CMK (cell line): ENCODE measurements around the gene LMNTD2.

Source experiments
- DNase-seq: peaks from one replicate; pipeline ENCODE4 v3.0.0-alpha.2; 2010; ENCODE audit warnings: low read depth

LMNTD2 gene

DNA sequence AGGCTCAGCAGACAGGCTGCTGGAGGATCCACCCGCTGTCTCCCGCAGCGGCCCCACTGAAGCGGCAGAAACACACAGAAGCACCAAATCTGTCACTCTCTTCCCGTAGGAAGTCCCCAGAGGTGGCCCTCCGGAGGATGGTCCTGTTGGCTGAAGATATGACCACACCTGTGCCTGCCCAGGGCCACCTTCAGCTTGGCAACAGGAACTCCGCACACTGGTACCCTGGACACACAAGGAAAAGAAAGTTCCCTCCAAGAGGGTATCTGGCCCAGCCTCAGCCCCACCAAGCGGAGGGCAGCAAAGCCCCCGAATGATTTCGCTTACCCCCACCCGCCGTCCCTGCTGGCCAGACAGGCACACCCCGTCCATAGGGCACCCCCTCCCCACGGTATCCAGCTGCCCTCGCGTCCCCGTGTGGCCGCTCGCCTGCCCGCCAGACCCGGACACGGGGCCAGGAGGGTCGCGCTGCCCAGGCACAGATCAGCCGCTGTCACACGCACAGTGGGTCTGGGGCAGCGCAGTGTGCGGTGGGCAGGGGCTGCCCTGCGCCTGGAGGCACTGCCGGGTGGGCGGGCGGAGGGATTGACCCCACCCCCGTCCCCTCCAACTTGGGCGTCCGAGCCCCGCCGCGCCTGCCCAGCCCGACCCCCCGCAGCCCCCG, 7.2 kb upstream of the LMNTD2 start:
- DNase-seq: no peak

DNA sequence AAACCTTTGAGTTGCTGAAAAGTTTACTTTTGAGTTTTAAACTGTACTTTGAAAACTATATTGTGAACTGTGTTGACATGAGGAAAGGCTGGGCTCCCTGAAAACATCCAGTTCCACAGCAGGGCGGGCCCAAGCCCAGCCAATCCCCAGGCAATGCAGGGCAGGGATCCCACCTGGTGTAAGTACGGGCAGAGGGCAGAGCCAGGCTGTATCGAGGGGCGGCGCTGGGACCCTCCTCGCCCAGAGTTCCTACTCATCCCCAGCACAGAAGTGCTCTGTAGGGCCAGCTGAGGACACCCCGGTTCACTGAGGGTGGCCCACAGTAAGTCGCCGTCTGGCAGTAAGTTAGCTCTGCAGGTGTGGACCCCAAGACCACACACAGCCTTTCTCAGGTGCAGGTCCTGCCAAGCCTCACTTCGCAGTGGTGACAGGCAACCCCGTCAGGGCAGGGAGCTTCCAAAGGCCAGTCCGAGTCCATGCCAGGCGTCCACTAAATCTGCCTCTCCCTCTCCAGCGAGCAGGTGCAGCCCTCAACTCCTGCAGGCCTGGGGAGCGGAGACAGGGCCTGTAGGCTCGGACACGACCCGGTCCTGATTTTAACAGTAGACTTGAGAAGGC, 6.6 kb upstream of the LMNTD2 start:
- no peak for DNase-seq

DNA sequence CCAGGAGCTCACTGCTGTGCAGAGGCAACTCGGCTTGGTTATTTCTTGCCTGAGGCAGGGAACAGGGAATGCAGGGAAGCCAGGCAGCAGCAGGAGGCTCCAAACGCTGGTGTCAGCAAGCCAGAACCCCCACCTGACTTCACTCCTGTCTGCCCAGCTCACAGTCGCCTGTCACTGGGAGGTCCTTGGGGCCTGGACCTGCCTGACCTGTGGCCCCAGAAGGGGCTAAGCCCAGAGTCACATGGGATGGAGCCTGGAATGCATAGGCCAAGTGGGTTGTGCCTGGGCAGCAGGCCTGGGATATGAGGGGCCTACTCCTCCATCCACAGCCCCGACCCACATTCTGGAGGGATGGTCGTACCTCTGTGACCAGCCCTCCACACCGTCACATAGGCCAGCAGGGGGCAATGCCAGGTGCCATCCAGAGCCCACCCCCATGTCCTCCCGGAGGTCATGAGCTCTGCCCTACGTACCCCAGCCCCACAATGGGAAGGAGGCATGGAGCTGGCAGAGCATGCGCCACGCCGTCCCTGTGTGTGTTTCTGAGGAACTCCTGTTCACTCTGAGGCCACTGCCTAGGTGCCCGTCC, 5.5 kb upstream of the LMNTD2 start:
- no peak for DNase-seq

DNA sequence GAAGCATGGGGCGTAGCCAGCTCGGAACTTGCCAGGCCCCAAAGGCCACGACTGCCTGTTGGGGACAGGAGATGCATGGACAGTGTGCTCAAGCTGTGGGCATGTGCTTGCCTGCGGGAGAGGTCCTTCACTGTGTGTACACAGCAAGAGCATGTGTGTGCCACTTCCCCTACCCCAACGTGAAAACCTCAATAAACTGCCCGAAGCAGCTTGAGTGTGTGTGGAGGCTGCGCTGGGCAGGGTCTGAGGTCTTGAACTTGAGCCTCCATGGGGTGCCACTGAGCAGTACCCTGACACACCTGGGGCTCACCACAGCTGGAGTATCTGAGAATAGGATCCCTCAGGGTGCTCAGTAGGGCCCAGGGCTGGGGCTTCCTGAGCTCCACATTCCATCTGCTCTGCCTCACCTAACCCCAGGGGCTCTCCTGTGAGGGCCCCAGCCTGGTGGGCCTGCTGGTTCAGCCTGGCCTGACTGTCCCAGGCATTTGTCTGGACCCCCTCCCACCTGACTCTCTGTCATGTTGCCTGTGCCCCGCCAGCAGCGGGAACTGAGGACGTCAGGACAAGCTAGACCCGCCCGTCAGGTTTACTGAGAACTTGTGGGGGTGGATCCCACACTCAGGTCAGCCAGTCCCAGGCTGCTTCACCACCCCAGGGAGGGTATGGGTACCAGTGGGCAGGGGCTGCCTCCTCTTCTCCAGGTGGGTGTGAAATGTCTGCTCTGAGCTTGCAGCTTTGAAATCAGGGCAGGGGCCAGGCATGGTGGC, 3.5 kb upstream of the LMNTD2 start:
- no peak for DNase-seq

DNA sequence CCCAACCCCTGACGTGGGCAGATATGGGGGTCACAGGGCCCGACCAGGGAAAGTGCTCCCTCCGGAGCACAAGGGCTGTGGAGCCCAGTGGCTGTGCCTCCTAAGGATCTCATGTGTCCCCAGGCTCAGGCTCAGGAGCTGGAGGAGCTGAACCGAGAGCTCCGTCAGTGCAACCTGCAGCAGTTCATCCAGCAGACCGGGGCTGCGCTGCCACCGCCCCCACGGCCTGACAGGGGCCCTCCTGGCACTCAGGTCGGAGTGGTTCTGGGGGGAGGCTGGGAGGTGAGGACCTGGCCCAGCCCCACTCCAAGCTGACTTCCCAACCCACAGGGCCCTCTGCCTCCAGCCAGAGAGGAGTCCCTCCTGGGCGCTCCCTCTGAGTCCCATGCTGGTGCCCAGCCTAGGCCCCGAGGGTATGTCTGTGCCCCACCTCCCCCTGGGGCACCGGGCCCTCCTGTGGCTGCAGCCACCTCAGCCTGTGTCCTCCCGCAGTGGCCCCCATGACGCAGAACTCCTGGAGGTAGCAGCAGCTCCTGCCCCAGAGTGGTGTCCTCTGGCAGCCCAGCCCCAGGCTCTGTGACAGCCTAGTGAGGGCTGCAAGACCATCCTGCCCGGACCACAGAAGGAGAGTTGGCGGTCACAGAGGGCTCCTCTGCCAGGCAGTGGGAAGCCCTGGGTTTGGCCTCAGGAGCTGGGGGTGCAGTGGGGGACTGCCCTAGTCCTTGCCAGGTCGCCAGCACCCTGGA, 2.7 kb upstream of the LMNTD2 start:
- no peak for DNase-seq

DNA sequence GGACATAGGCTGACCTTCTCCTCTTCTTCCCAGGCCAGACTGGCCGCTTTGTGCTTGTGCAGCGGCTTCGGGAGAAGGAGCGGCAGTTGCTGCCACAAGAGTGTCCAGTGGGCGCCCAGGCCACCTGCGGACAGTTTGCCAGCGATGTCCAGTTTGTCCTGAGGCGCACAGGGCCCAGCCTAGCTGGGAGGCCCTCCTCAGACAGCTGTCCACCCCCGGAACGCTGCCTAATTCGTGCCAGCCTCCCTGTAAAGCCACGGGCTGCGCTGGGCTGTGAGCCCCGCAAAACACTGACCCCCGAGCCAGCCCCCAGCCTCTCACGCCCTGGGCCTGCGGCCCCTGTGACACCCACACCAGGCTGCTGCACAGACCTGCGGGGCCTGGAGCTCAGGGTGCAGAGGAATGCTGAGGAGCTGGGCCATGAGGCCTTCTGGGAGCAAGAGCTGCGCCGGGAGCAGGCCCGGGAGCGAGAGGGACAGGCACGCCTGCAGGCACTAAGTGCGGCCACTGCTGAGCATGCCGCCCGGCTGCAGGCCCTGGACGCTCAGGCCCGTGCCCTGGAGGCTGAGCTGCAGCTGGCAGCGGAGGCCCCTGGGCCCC, 1.6 kb upstream of the LMNTD2 start:
- no peak for DNase-seq

DNA sequence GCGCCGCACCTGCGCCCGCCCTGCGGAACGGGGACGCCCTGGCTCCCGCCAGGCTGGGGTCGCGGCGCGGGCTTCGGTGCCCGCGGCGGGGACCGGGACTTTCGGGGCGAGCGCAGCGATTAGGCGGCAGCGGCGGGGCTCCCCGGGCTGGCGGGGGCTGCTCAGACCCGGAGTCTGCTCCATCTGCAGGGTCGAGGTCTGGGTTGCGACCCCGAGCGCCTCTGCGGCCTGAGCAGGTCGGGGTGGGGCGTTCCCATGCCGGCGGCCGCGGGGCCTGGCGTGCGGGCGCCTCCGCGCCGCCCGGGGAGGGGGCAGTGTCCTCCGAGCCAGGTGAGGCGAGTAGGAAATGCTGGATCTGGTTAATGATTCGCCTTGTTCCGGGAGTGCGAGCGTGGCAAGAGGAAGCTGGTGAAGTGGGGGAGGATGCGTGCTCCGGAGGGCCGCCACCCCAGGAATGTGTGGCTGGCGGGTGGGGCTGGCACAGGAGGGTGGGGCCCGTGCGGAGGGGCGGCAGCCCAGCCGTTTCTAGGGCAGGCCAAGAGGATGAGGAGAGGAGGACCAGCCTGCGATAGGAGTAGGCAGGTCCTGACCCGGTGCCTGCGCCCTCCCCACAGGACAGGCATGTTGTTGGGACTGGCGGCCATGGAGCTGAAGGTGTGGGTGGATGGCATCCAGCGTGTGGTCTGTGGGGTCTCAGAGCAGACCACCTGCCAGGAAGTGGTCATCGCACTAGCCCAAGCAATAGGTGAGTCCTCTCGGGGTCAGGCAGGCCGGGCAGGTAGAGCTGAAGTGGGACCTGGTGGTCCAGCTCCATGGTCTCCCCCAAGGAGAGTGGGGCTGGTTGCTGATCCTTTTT, 838 bp upstream of the LMNTD2 start:
- DNase-seq: no peak

DNA sequence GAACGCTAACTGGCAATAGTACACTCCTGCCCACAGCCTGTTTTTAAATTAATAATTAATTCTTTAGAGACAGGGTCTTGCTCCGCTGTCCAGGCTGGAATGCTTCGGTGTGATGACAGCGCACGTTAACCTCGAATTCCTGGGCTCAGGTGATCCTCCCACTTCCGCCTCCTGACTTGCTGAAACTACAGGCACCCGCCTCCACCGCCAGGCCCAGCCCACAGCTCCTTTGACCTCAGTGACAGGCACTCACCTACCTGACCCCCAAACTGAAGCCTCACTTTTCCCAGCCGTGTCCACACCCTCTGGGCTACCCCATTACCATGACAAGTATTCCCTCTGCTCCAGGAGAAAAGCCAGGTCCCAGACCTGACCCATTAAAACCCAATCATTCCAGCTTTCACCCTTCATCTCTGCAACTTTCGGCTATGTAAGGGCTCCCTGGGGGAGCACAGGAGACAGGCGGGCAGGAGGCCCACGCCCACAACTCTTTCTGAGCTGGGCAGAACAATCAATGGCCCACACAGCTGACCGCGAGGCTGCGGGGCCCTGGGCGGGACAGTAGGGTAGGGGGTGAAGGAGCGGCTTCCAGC, 730 bp downstream of the LMNTD2 start:
- DNase-seq: no peak

DNA sequence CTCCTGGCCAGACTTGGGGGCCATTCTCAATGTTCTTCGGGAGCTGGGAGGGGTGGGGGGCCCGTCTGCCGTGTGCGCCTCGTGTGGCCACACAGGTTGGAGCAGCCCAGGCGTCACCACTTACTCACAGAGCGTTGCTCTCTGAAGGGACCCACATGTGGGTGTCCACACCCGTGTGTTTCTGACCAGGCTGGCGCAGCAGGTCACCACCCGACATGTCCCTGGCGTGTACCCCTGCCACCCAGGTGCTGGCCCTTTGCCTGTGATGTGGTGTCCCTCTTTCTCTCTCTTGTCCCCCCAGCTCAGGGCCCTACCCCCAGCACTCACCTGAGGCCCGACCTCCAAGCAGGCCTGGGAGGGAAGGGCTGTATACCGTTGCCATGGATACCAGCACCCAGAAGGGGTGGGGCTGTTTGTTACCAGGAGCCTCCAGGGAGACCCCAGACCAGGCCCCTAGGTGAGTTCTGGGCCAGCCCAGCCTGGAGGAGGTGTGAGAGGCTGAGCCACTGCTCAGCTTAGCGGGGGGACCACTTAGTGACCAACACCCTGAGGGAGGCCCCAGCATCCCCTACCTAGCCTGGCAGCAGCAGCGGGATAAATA, 1.4 kb downstream of the LMNTD2 start:
- no peak for DNase-seq

DNA sequence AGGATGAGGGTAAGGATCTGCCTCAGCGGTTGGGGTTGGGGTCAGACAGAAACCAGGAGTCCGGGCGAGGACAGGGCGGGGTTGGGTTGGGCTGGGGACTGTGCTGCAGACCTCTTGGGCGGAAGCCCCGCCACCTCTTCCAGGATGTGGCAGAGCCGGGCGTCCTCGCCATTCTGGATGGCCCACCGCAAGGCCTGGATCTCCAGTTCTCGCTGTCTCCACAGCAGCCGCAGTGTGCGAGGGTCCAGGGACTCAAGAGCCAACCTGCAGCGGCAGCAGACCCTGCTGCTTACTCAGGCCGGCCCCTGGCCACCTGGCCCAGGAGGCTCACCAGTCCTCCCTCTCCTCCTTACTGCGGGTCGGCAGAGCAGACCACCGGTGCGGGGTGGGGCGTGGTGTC, 2.0 kb downstream of the LMNTD2 start:
- DNase-seq: no peak

DNA sequence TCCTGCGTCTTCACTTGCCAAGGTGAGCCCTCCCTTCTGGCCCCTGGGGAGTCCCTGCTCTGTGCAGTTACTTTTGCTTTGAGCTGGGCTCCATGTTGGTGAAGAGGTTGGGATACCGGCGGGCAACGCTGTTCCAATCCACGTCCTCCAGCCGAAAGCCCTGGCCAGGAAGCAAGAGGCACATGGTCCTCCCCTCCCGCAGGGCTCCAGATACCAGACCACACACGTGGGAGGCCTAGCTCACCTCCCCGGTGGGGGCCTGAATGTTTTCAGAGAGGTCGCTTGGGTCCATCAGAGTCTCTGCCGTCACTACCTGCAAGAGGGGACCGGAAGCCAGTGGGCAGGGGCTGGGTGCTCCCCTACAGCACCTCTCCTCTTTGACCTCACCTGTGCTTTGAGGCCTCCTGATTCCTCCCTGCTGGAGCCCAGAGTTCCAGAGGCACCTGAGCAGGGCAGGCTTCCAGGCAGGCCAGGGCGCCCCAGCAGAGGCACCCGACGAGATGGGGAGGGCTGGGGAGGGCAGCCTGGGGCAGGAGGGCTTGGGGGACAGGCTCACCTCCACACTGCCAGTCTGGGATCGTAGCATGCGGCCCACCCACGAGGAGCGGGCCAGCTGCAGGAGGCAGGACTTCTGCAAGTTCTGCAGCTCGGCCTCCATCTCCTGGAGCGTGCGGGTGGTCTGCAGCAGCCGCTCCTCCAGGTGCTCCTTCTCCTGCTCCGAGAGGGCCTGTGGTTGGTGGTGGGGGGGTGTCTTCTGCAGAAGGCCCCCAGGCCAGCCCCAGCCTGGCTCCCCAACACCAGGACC, 3.0 kb downstream of the LMNTD2 start:
- no peak for DNase-seq

DNA sequence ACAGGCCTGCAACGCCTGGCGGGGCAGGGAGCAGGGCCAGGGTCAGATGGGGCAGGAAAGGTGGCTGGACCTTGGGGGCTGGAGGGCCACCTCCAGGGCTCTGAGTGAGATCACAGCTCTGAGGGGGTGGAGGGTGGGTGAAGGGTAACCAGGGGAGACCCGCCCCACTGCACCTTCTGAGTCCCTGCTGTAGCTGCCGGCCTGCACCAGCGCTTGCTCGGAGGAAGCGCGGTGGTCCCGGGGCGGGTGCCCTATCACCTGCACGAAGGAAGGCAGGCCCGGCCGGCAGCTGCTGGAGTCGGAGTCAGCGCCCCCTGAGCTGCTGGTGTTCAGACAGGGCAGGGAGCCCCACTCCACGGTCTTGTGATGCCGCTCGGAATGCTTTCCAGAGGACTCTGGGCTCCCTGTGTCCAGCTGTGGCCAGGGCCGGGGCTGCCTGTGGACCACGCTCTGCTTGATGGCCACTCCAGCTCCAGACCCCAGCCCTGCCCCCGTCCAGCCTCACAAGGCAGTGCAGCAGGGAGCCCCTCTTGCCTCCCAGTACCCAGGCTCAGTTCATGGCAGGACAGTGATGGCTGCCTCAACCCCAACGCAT, 3.8 kb downstream of the LMNTD2 start:
- DNase-seq: no peak

DNA sequence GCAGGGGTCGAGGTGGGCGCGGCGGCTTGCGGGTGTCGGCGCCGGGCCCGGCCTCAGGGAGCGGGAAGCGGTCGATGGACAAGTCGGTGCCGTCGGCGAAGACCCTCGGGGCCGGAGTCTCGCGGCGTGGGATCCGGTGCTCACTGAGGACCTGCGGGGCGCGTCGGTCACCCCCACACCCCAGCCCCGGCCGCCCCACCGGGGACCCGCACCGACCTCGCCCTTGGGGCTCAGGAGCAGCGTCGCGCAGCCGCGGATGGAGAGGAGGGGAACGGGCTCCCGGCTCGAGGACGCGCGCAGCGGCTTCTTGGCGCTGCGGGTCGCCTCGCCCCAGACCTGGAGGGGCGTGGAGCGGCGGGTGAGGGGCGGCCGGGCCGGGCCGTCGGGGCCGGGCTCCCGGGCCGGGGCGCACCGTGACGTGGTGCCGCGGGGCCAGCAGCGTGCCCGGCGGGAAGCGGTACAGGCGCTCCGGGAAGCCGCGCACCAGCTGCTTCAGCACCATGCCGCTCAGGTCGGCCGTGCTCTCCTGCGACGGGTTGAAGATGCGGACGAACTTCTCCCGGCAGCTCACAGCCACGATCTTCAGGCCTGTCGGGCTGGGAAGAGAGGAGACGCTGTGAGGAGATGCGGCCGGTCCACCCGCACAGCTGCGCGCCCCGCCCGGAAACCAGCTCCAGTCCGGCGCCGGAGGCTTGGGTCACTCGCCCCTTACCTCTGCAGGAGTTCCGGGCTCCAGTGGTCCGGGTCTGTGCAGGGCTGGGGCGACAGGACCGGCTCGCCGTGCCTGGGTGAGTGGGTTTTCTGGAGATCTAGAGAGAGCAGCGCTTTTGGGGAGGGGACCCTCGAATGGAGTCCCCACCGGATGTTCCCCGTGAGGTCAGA, 4.5 kb downstream of the LMNTD2 start:
- DNase-seq: no peak

DNA sequence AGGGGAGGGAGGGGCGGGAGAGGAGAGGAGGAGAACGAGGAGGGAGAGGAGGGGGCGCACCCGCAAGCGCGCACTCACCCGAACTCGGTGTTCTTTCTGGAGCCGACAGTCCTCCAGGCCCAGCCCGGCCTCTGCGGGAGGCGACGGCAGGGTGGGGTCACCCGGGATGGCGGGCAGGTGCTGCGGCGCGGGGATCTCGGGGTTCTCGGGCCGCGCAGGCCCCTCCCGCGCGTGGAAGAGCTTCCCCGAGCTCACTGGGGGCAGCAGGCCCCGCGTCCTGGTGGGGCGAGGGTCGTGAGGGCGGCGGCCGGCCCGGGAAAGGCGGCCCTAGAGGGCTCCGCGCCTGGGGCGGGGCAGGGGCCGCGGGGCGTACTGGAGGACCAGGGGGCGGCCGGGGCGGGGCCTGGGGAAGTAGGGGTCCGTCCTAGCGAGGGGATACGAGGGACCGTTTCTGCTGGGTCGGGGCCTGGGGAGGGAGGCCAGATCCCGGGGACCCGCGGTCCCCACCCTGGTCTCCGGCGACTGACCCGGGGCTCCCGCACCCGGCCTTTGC, 5.2 kb downstream of the LMNTD2 start:
- DNase-seq: no peak

DNA sequence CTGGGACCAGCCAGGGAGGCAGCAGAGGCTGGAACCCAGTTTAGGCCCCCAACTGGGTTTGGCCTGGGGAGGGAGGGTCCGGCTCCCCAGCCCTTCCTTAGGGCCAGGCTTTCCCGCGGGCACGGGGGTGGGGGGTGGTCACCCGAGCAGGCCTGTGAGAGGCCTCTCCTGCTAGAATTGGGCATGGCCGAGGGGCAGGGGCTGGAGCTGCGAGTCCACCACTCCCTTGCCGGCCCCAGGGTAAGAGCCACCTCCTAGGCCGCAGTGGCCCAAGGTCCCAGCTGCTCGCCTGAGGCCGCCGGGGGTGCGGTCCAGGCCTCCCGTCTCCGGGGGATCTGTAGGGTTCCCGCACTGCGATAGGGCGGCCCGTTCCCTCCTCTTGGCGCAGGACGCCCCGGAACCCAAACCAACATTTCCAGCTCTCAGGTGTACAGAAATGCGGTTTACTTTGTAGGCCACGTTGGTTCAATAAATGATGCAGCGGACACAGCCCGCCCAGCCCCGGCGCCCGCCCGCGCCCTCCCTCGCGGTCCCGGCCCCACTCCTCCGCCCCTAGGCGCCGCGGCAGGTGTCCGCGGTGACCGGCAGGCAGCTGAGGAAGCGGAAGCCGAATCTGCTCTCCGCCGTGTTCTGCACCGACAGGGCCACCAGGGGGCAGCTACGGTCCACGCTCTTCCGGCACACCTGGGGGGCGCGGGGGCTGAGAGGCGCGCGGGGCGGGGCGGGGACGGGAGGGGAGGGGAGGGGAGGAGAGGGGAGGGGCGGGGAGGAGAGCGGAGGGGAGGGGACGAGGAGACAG, 5.9 kb downstream of the LMNTD2 start:
- DNase-seq: no peak

DNA sequence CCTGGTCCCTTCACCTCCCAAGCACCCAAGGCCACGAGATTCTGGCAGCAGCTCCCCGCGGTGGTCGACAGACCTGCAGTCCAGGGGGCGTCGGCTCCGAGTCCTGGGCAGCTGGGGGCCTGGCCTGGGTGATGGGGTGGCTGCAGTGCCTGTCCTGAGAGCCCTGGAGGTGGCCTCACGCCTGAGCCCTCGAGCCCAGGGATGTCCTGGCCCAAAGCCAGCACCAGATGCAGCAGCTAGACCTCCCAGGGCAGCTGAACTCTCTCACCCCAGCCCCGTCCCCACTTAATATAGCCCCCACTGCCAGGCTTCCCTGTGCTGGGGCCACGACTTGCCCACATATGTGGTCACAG, 6.6 kb downstream of the LMNTD2 start:
- no peak for DNase-seq
